Activated naive CD8-positive, alpha-beta T cell treated with anti-CD3 and anti-CD28 coated beads, Interleukin-2, amount 50 U/mL, for 24 hours (primary cell): ENCODE measurements around the gene CBLB.

Experiments
- ATAC-seq: fragments of 150-1000 bp; cut with Tn5 transposase; one replicate; pipeline ENCODE4 v1.10.0; 2021
- DNase-seq: peaks from one replicate; pipeline ENCODE4 v3.0.0; 2021
- H3K27ac Mint-ChIP-seq: one replicate; pipeline ENCODE4 v1.8.0; 2021; ENCODE audit warnings: mild to moderate bottlenecking, mixed read lengths
- H3K27me3 Mint-ChIP-seq: one replicate; pipeline ENCODE4 v1.8.0; 2021; ENCODE audit warnings: mixed read lengths
- H3K36me3 Mint-ChIP-seq: one replicate; pipeline ENCODE4 v1.8.0; 2021; ENCODE audit warnings: low read depth, mixed read lengths
- H3K4me1 Mint-ChIP-seq: one replicate; pipeline ENCODE4 v1.8.0; 2021; ENCODE audit warnings: mixed read lengths
- H3K4me3 Mint-ChIP-seq: one replicate; pipeline ENCODE4 v1.8.0; 2021; ENCODE audit warnings: mild to moderate bottlenecking, moderate library complexity, mixed read lengths
- H3K9me3 Mint-ChIP-seq: one replicate; pipeline ENCODE4 v1.8.0; 2021; ENCODE audit warnings: mixed read lengths

The CBLB gene

GRCh38 chr3:105809208-105809888, 59.5 kb downstream of the CBLB start:
- H3K27ac Mint-ChIP-seq: peak overlapping the region; percentile 34
- H3K36me3 Mint-ChIP-seq: peaks cover 46% of the 10 kb centered on the region
- no peak overlapping the region for H3K4me3 Mint-ChIP-seq
- ATAC-seq (no peak), DNase-seq (no peak)
- no peaks in the 10 kb centered on the region for H3K27me3 Mint-ChIP-seq
- H3K4me1 Mint-ChIP-seq: peaks cover 79% of the 10 kb centered on the region
- peaks cover 5% of the 10 kb centered on the region for H3K9me3 Mint-ChIP-seq

GRCh38 chr3:105807701-105808100, 61.1 kb downstream of the CBLB start:
- H3K9me3 Mint-ChIP-seq: peaks cover 5% of the 10 kb centered on the region
- peak overlapping the region; percentile 51 for H3K27ac Mint-ChIP-seq
- no peaks in the 10 kb centered on the region for H3K27me3 Mint-ChIP-seq
- DNase-seq (no peak), ATAC-seq (no peak)
- peaks cover 48% of the 10 kb centered on the region for H3K36me3 Mint-ChIP-seq
- H3K4me1 Mint-ChIP-seq: peaks cover 82% of the 10 kb centered on the region
- H3K4me3 Mint-ChIP-seq: no peak overlapping the region

GRCh38 chr3:105807146-105807545, 61.7 kb downstream of the CBLB start:
- H3K27me3 Mint-ChIP-seq: no peaks in the 10 kb centered on the region
- DNase-seq (no peak), ATAC-seq (no peak)
- H3K4me1 Mint-ChIP-seq: peaks cover 84% of the 10 kb centered on the region
- H3K27ac Mint-ChIP-seq: peak overlapping the region; percentile 88
- H3K9me3 Mint-ChIP-seq: peaks cover 5% of the 10 kb centered on the region
- peaks cover 44% of the 10 kb centered on the region for H3K36me3 Mint-ChIP-seq
- H3K4me3 Mint-ChIP-seq: no peak overlapping the region

- H3K27ac Mint-ChIP-seq: peak overlapping the region; percentile 88
- peaks cover 5% of the 10 kb centered on the region for H3K9me3 Mint-ChIP-seq
- H3K4me1 Mint-ChIP-seq: peaks cover 85% of the 10 kb centered on the region
- DNase-seq (no peak), ATAC-seq (peak; percentile 76)
- H3K27me3 Mint-ChIP-seq: no peaks in the 10 kb centered on the region
- peak overlapping the region; percentile 45 for H3K4me3 Mint-ChIP-seq
- peaks cover 46% of the 10 kb centered on the region for H3K36me3 Mint-ChIP-seq
These were observed 62.5 kb downstream of the CBLB start for GRCh38 chr3:105806359-105806758.

- peaks cover 45% of the 10 kb centered on the region for H3K36me3 Mint-ChIP-seq
- H3K4me1 Mint-ChIP-seq: peaks cover 85% of the 10 kb centered on the region
- ATAC-seq: no peak
- peak overlapping the region; percentile 45 for H3K4me3 Mint-ChIP-seq
- H3K9me3 Mint-ChIP-seq: peaks cover 5% of the 10 kb centered on the region
- peak overlapping the region; percentile 88 for H3K27ac Mint-ChIP-seq
- DNase-seq: no peak
- H3K27me3 Mint-ChIP-seq: no peaks in the 10 kb centered on the region
These were observed 63.4 kb downstream of the CBLB start for GRCh38 chr3:105805404-105805803.

- peaks cover 90% of the 10 kb centered on the region for H3K4me1 Mint-ChIP-seq
- H3K4me3 Mint-ChIP-seq: peak overlapping the region; percentile 42
- H3K9me3 Mint-ChIP-seq: peaks cover 6% of the 10 kb centered on the region
- peaks cover 60% of the 10 kb centered on the region for H3K36me3 Mint-ChIP-seq
- H3K27ac Mint-ChIP-seq: peak overlapping the region; percentile 88
- DNase-seq: no peak
- no peaks in the 10 kb centered on the region for H3K27me3 Mint-ChIP-seq
- no peak for ATAC-seq
These were observed 66.6 kb downstream of the CBLB start for GRCh38 chr3:105802118-105802706.

- peaks cover 66% of the 10 kb centered on the region for H3K36me3 Mint-ChIP-seq
- peak overlapping the region; percentile 42 for H3K4me3 Mint-ChIP-seq
- H3K27me3 Mint-ChIP-seq: no peaks in the 10 kb centered on the region
- DNase-seq (no peak), ATAC-seq (peak; percentile 78)
- peaks cover 8% of the 10 kb centered on the region for H3K9me3 Mint-ChIP-seq
- peaks cover 90% of the 10 kb centered on the region for H3K4me1 Mint-ChIP-seq
- H3K27ac Mint-ChIP-seq: peak overlapping the region; percentile 88
These were observed 67.4 kb downstream of the CBLB start for GRCh38 chr3:105801397-105801796.

GRCh38 chr3:105800320-105800719, 68.5 kb downstream of the CBLB start:
- Mint-ChIP-seq H3K4me1 (peaks cover 86% of the 10 kb centered on the region), H3K27ac (peak overlapping the region; percentile 79), H3K4me3 (no peak overlapping the region), H3K36me3 (peaks cover 66% of the 10 kb centered on the region), H3K27me3 (no peaks in the 10 kb centered on the region), H3K9me3 (peaks cover 8% of the 10 kb centered on the region)
- ATAC-seq (peak; percentile 30), DNase-seq (no peak)

- ATAC-seq: no peak
- no peak for DNase-seq
- no peak overlapping the region for H3K4me3 Mint-ChIP-seq
- peaks cover 3% of the 10 kb centered on the region for H3K9me3 Mint-ChIP-seq
- peaks cover 84% of the 10 kb centered on the region for H3K4me1 Mint-ChIP-seq
- peak overlapping the region; percentile 81 for H3K27ac Mint-ChIP-seq
- no peaks in the 10 kb centered on the region for H3K27me3 Mint-ChIP-seq
- peaks cover 63% of the 10 kb centered on the region for H3K36me3 Mint-ChIP-seq
These were observed 69.5 kb downstream of the CBLB start for GRCh38 chr3:105799286-105799685.

- Mint-ChIP-seq H3K4me1 (peaks cover 87% of the 10 kb centered on the region), H3K4me3 (peak overlapping the region; percentile 48), H3K27ac (peak overlapping the region; percentile 81), H3K9me3 (peaks cover 3% of the 10 kb centered on the region), H3K27me3 (no peaks in the 10 kb centered on the region), H3K36me3 (peaks cover 59% of the 10 kb centered on the region)
- DNase-seq (no peak), ATAC-seq (no peak)
These were observed 70.4 kb downstream of the CBLB start for GRCh38 chr3:105798381-105798934.

GRCh38 chr3:105793040-105793439, 75.8 kb downstream of the CBLB start:
- H3K27ac Mint-ChIP-seq: peak overlapping the region; percentile 43
- no peak overlapping the region for H3K4me3 Mint-ChIP-seq
- DNase-seq (no peak), ATAC-seq (no peak)
- H3K36me3 Mint-ChIP-seq: peaks cover 64% of the 10 kb centered on the region
- peaks cover 3% of the 10 kb centered on the region for H3K9me3 Mint-ChIP-seq
- H3K4me1 Mint-ChIP-seq: peaks cover 77% of the 10 kb centered on the region
- no peaks in the 10 kb centered on the region for H3K27me3 Mint-ChIP-seq

GRCh38 chr3:105791919-105792786, 76.7 kb downstream of the CBLB start:
- Mint-ChIP-seq H3K4me3 (peak overlapping the region; percentile 12), H3K27ac (peak overlapping the region; percentile 43), H3K4me1 (peaks cover 76% of the 10 kb centered on the region), H3K9me3 (peaks cover 1% of the 10 kb centered on the region), H3K36me3 (peaks cover 63% of the 10 kb centered on the region), H3K27me3 (no peaks in the 10 kb centered on the region)
- DNase-seq (no peak), ATAC-seq (peak; percentile 75)

- no peaks in the 10 kb centered on the region for H3K27me3 Mint-ChIP-seq
- H3K36me3 Mint-ChIP-seq: peaks cover 59% of the 10 kb centered on the region
- DNase-seq (no peak), ATAC-seq (no peak)
- H3K4me1 Mint-ChIP-seq: peaks cover 76% of the 10 kb centered on the region
- H3K9me3 Mint-ChIP-seq: no peaks in the 10 kb centered on the region
- H3K4me3 Mint-ChIP-seq: no peak overlapping the region
- H3K27ac Mint-ChIP-seq: no peak overlapping the region
These were observed 77.7 kb downstream of the CBLB start for GRCh38 chr3:105791131-105791530.

- H3K4me3 Mint-ChIP-seq: no peak overlapping the region
- H3K4me1 Mint-ChIP-seq: peaks cover 78% of the 10 kb centered on the region
- peak overlapping the region; percentile 7 for H3K27ac Mint-ChIP-seq
- no peak for DNase-seq
- H3K36me3 Mint-ChIP-seq: peaks cover 59% of the 10 kb centered on the region
- ATAC-seq: no peak
- H3K27me3 Mint-ChIP-seq: no peaks in the 10 kb centered on the region
- H3K9me3 Mint-ChIP-seq: no peaks in the 10 kb centered on the region
These were observed 78.3 kb downstream of the CBLB start for GRCh38 chr3:105790534-105790933.
